RWPE2 (cell line): ENCODE results near the gene OTOF.

Experiments
- ATAC-seq: fragments of 200-7000 bp; cut with Tn5 transposase; 3 replicates; pipeline ENCODE4 v1.9.1; 2021; ENCODE audit warnings: low read depth
- DNase-seq: peaks from one replicate; pipeline ENCODE4 v3.0.0-alpha.2; 2020; ENCODE audit warnings: low spot score
- H3K27ac ChIP-seq: fragments of 450-650 bp; 2 replicates; pipeline ENCODE4 v1.5.1; 2017; ENCODE audit warnings: mild to moderate bottlenecking; ENCODE audit not compliant: poor library complexity, severe bottlenecking
- H3K27me3 ChIP-seq: fragments of 250-450 bp; sonication (Bioruptor Pico); 2 replicates; pipeline ENCODE4 v1.5.1; 2021; ENCODE audit warnings: mild to moderate bottlenecking, moderate library complexity; ENCODE audit not compliant: insufficient read depth, poor library complexity, severe bottlenecking
- H3K36me3 ChIP-seq: fragments of 250-450 bp; sonication (Bioruptor Pico); 2 replicates; pipeline ENCODE4 v1.5.1; 2020; ENCODE audit warnings: low read depth, mild to moderate bottlenecking, moderate library complexity
- H3K4me1 ChIP-seq: fragments of 250-450 bp; sonication (Bioruptor Pico); 2 replicates; pipeline ENCODE4 v1.5.1; 2021; ENCODE audit warnings: mild to moderate bottlenecking, moderate library complexity; ENCODE audit not compliant: insufficient read depth, poor library complexity, severe bottlenecking
- H3K4me3 ChIP-seq: fragments of 250-450 bp; sonication (Bioruptor Pico); 2 replicates; pipeline ENCODE4 v1.5.1; 2021; ENCODE audit warnings: mild to moderate bottlenecking, moderate library complexity; ENCODE audit not compliant: severe bottlenecking
- H3K9me3 ChIP-seq: fragments of 250-450 bp; sonication (Bioruptor Pico); 2 replicates; pipeline ENCODE4 v1.5.1; 2021; ENCODE audit warnings: mild to moderate bottlenecking, moderate library complexity; ENCODE audit not compliant: severe bottlenecking
- TF ChIP-seq, protein P1 (sequence below): fragments of 450-650 bp; IDR thresholded peaks from one replicate; pipeline ENCODE4 v1.5.1; 2017; ENCODE audit warnings: mild to moderate bottlenecking, moderate library complexity; ENCODE audit not compliant: poor library complexity, severe bottlenecking

OTOF gene

DNA sequence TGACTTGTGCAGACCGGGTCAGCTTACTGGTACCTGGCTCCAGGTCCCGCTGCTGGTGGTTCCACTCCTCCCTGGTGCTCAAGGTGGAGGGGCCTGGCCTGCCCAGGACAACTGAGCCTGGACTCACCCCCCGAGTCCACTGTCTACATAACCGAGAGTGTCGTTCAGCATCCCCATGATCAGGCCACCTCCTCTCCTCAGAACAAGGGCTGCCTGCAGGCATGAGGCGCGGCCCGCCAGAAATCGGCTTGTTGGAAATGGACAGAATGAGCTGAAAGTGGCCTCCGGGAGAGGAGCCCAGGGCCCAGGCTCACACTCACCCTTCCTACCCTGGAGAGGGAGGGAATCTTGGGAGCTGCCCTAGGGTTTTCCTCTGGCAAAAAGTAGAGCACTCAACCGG, 38.9 kb upstream of the OTOF start:
- Histone ChIP-seq H3K36me3 (no peaks in the 10 kb centered on the region), H3K9me3 (no peaks in the 10 kb centered on the region), H3K27me3 (no peaks in the 10 kb centered on the region), H3K27ac (no peak overlapping the region), H3K4me3 (no peak overlapping the region), H3K4me1 (no peaks in the 10 kb centered on the region)
- DNase-seq (no peak), ATAC-seq (no peak)
- TF ChIP-seq, protein P1, sequence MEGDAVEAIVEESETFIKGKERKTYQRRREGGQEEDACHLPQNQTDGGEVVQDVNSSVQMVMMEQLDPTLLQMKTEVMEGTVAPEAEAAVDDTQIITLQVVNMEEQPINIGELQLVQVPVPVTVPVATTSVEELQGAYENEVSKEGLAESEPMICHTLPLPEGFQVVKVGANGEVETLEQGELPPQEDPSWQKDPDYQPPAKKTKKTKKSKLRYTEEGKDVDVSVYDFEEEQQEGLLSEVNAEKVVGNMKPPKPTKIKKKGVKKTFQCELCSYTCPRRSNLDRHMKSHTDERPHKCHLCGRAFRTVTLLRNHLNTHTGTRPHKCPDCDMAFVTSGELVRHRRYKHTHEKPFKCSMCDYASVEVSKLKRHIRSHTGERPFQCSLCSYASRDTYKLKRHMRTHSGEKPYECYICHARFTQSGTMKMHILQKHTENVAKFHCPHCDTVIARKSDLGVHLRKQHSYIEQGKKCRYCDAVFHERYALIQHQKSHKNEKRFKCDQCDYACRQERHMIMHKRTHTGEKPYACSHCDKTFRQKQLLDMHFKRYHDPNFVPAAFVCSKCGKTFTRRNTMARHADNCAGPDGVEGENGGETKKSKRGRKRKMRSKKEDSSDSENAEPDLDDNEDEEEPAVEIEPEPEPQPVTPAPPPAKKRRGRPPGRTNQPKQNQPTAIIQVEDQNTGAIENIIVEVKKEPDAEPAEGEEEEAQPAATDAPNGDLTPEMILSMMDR = no peak

DNA sequence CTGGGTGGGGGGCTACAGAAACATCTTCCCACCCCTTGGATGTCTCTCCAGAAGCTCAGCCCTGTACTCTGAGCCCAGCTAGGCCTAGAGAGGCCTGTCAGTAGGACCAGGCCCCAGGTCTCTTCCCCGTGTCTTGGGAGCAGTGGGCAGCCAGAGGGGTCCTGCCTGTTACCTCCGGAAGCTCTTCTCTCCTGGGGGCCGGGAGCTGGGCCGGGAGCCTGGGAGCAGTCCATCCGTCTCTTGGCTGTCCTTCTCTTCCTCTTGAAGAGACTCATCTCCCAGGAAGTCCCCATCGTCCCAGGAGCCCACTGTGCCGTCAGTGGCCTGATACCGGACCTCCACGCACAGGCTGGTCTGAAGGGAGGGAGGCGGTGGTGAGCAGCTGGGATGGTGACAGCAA, 38.3 kb upstream of the OTOF start:
- no peak for DNase-seq
- Histone ChIP-seq H3K4me3 (no peak overlapping the region), H3K9me3 (no peaks in the 10 kb centered on the region), H3K4me1 (no peaks in the 10 kb centered on the region), H3K36me3 (no peaks in the 10 kb centered on the region), H3K27me3 (no peaks in the 10 kb centered on the region), H3K27ac (no peak overlapping the region)
- ATAC-seq = no peak
- TF ChIP-seq, protein P1 = no peak

DNA sequence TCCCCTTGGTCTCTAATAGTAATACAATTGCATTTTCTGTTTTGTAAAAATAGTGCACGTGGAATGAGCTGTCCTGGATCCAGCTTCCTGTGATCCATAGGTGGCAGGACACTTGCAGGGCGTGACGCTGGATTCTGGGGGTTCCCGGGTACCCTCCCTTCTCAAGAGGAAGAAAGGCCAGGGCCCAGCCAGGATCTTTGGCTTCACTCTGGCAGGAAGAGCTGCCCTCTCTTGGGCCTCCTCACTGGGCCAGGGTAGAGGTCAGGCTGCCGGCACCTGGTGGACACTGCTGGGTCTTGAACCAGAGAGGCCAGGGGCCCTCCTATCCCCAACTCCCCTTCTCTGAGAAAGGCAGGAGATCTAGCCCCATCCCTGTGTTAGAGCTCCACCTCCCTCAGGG, 37.8 kb upstream of the OTOF start:
- no peak for DNase-seq
- Histone ChIP-seq H3K27ac (no peak overlapping the region), H3K4me3 (no peak overlapping the region), H3K9me3 (no peaks in the 10 kb centered on the region), H3K36me3 (no peaks in the 10 kb centered on the region), H3K27me3 (no peaks in the 10 kb centered on the region), H3K4me1 (no peaks in the 10 kb centered on the region)
- TF ChIP-seq, protein P1 = no peak
- no peak for ATAC-seq

DNA sequence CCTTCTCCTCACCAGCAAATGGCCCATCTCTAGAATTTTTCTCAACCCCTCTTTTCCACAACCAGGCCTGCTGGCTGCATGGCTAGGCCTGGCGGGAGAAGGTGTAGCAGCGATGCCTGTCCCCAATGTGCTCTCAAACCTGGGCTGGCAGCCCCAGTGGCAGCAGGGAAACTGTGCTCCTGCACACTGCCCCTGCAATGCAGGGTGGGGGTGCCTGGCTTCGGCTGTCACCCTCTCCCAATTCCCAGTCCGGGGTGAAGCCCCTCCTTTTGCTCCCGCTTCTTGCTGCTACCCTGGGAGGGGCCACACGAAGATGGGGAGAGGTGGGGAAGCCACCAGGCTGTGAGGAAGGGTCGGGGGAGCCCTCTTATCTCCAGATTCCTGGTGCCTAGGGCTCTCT, 36.1 kb upstream of the OTOF start:
- Histone ChIP-seq H3K4me3 (no peak overlapping the region), H3K27ac (no peak overlapping the region), H3K27me3 (no peaks in the 10 kb centered on the region), H3K4me1 (no peaks in the 10 kb centered on the region), H3K9me3 (no peaks in the 10 kb centered on the region), H3K36me3 (no peaks in the 10 kb centered on the region)
- DNase-seq = no peak
- ATAC-seq = no peak
- TF ChIP-seq, protein P1 = no peak

DNA sequence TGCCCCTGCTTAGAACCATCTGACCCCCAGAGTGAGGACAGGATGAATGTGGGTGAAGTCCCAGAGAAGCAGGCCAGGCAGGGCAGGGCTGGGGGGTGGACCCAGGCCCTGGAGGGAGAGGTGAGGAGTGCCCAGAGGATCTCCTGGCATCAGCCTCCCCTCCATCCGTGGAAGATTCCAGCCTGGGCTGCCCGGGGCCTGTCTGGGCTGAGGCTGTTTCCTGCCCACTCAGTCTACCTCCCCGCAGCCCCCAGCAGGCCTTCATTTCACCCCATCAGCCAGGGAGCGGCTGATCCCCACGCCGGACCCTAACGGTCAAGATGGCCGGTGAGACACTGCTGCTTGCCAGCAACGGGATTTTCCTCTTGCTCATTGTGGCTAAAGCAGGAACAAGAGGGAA, 35.3 kb upstream of the OTOF start:
- H3K9me3 ChIP-seq = no peaks in the 10 kb centered on the region
- TF ChIP-seq, protein P1 = no peak
- ATAC-seq (no peak), DNase-seq (no peak)
- no peak overlapping the region for H3K4me3 ChIP-seq
- no peak overlapping the region for H3K27ac ChIP-seq
- no peaks in the 10 kb centered on the region for H3K27me3 ChIP-seq
- H3K36me3 ChIP-seq = no peaks in the 10 kb centered on the region
- no peaks in the 10 kb centered on the region for H3K4me1 ChIP-seq
